C1 segment of cervical spinal cord (tissue), 14 donors: ENCODE results near the gene DOCK10.
A peak's percentile ranks its signal among the peaks of the same experiment; 100 is the strongest.
"Not testable (repeated sequence)": the region's sequence is repeated elsewhere in the genome, so short reads cannot be mapped to it uniquely, and the experiment has no call there.

Experiments used
- DNase-seq, 14 donors: peaks; one replicate each; lab custom pipeline; 2025; lab: John Stamatoyannopoulos, UW

The DOCK10 gene

DNA sequence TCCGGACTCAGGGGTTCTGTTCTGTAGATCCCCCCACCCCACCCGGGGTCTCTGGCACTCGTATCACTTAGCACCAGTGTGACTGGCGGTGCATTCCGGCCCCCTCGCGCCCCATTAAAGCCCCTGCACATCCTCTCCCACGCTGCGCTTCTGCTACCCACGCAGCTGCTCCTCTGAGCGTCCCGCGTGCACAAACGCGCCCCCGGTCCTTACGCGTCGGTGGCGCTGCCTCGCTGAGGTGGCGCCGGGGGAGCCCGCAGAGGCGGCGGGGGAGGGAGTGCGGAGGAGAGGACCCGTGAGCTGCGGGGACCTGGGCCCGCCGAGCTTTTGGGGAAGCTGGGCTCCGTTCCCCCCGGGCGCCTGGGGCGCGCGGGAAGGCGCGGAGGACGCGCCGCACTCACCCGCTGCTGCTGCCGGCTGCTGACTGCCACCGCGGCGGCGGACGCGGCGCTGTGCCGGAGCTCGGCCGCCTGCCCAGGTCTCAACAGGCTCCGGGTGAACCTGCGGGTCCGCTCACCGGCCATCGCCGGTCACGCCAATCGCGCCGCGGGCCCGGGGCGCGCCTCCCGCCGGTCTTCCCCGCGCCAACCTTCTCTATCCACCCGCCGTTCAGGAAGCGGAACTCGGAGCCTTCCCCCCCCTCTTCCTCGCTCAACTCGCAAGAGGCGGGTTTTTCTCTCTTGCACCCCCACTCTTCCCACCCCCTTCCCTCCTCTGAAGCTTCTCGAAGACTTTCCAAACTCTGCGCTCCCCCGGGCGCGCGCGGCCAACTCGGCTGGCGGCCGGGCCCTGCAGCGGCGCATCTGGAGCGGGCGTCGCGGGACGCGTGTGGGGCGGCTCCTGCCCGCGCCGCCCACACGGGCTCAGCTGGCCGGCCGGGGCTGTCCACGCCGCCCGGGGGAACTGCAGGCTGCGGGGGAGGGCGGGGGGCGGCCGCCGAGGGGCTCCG lies at the start of gene DOCK10:
Gene DOCK10, minus strand, starts transcription at position 618 of the 949 bp plus-strand sequence. Its CDS starts 94 bp downstream, at position 524.
- DNase-seq: peak in 9 of 14 donors; percentile 31 to 75 (median 69)

DNA sequence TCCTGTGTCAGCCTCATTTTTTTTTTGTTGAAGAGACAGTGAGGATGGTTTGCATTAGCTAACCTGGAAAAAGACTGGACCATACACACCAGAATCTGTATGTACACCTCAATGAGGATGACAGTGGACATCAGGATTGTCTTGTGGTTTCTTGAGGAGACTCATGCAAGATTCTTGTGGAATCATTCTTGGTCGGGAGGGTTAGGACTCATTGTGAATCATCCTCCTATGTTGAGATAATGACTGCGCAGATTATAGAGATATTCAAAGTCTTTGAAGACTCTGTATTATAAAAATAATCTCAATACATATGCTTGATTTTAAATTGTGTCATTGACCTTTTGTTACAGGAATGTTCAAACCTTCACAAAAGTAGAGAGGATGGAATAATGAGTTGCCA lies 49.1 kb upstream of the DOCK10 start:
- no peak for DNase-seq

DNA sequence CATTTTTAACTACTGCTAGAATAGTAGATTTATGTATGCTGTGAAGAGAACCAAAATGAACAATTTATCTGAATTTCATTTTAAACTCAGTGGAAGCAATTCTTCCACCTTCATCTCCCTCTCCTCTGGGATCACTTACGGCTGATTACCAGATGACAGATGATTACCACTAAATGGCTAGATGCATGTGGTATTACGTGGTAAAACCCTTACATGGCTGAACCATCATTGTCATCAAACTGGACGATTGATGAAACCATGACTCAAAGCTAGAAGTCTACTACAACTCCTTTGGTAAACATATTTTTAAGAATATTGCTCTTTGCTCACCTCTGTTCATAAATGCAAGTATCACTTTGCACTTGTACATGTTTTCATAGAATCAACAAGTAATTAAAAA lies 48.5 kb upstream of the DOCK10 start:
- DNase-seq: no peak

DNA sequence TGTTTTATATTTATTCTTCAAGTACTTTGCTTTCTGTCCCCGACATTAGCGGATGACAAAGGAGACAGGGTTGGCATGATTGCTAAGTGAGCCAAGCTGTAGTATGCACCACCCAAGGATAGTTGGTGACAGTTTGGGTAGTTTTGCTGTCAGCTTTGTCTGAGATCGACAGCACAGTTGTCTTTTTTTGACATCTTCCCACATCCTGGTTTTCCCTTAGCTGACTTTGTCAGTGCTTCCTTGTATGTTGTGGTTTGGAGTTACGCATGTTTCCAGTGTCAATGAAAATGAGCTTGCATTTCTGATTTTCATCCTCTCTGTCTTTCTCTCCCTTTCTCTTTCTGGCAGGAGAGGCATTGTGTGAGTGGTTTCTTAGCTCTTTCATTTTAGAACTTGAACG lies 44.6 kb upstream of the DOCK10 start:
- no peak for DNase-seq

DNA sequence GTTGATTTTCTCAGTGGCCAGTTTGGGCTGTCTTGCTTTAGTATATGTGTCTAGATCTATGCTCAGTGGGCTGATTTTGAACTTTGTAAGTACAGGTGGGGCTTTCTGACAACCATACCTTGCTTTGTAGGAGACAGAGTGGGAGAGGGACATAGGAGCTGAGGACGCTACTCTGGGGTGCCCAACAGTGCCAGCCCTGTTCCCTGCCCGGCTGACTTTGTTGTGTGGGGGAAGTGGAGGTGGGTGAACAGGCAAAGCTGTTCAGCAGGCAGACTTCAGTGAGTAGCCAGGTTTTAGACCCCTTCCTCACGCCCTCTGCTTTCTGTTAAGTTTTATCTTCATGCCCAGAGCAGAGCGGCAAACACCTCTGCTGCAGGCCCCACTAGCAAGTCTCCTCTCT lies 44.2 kb upstream of the DOCK10 start:
- DNase-seq: no peak

DNA sequence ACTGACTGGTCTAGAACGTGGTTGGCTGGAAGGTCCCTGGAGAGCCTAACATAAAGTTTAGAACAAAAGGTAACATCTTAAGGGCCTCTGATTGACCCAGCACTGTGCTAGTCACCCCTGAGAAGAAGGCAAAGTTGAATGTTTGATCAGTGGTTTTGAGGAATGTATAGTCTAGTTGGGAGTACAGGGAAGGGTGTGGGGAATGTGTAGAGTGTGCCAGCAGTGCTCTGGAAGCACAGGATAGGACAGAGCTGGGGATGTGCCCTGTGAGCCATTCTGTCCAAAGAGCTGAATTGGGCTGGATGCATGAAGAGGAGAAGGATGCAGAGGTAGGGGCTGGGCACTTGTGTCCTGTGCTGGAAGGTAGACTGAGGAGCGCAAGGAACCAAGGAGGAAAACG lies 41.0 kb upstream of the DOCK10 start:
- DNase-seq: no peak

DNA sequence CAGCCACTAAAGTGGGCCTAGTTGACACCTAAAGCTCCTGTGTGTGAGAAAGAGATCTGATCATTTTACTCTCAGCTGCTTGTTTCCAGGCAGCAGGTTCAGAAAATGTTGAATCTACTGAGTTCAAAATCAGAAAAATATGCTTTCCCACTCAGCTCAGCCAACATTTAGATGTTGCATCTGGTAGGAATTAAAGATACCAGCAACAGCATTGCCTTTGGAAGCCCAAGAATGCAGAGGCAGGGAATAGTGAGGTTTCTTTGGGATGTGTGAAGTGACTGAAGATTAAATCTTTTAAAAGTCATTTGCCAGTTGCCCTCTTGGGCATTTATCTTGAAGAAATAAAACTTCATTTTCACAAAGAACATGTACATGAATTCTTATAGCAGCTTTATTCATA lies 33.9 kb upstream of the DOCK10 start:
- DNase-seq: no peak

DNA sequence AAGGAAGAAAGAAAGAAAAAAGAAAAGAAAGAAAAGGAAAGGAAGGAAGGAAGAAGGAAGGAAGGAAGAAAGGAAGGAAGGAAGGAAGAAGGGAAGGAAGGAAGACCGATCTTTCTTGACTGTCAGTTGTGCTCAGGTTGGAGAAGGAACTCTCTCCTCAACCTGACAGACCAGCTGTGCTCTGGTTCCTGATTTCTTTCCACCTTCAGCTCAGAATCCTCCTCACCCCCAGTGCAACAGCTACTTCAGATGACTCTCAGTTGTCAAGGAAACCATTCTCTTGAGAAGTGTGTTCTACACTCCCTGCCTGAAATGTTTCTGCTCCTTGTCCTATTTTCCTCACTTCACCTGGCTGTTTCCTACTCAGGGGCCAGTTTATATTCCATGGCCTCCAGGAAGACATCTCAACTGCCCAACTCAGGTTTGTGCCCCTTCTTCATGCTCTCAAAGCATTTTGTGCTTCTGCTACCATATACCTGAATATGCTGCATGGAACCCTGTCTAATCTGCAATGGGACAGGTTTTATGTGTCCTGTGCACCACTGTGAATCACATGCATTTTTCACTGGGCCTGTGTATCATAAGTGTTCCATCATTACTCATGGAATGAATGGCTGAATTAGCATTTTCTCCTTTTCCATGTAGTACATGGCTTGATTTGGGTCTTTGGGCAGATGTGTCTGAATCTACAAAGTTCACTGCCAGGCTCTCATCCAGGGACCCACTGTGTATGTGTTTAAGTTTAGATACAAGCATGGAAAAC lies 32.8 kb upstream of the DOCK10 start:
- DNase-seq: no peak

DNA sequence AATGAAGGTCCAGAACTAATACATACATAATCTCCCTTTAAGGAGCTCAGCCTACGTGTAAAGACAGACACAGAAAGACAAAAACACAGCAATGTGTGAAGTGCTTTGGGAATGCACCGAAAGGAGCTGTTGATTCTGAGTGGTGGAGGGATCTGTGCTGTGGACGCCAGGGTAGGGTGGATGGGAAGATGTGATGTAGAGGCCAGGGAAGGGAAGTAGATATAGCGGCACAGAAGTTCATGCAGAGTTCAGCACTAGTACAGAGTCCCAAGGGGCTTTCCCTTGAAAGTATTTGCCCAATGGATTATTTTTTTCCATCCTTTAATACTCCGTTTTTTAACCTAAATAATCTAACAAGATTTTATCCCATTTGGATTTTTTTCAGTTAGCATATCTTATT lies 32.1 kb upstream of the DOCK10 start:
- DNase-seq: no peak

DNA sequence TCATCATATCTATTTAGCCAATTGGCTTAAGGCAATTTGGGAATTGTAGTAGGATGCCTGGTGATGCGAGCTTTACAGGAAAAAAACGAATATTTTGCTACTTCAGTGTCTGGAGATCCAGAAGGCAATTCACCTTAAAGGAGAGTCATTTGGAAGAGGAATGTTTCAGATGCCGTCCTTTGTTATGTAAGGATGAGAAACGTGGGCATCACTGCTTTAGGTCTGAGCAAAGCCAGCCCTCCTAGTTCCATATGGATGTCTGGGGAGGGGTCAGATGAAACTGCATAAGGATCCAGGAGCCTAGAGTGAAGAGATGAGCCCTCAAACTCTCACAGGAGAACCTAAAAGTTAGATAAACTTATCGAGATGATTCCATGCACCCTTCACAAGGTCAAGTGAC lies 30.9 kb upstream of the DOCK10 start:
- DNase-seq: no peak

DNA sequence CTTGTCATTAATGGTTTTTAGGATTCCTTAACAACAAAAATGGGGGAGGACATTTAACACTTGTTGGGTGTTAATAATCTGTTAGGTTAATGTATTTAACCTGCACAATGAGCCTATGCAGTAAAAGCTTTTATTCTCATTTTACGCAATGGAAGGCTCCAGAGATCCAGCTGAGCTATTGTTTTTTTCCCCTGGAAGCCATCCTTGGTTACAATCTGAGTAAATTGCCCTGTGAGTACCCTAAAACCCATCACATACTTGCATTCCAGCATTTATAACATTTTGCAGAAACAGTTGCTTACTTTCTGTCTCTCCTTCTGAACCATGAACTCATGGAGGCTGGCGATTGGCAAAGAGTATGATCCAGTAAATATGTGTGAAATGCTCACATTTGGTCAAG lies 30.2 kb upstream of the DOCK10 start:
- no peak for DNase-seq

DNA sequence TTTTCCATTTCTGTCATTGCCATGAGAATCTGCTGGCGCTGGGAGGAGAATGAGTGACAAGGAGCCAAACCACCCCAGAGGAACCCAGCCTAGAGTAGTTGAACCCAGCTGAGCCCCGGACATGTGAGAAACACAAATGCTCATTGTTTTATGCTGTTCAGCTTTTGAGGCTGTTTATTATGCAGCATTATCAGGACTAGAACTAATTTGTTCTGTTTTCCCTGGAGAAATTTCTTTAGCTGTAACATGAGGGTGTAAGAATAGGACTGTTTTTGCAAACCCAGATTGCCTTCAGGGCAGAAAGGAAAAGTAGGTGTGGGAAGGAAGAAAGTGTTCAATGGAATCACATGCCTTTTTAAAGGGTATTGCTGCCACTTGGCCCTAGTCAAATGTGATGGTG lies 28.5 kb upstream of the DOCK10 start:
- peak in 10 of 14 donors; percentile 6 to 67 (median 41) for DNase-seq

DNA sequence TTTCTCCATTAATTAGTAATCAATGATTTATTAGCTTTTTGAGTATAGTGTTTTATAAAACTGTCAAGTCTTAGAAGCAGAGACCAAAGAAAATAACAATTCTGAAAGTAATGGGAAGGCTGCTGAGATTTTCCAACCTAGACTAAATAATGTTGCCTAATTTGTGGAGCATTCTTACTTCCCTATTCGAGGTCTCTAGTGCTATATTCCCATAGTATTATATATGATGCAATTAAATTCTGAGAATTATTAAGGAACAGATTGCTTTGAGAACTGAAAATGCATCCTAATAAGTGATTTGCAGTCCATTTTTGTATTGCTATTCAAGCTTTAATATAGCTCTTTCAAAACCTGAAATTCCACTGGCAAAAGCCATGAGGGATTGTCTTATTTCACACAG lies 27.7 kb upstream of the DOCK10 start:
- DNase-seq: no peak

DNA sequence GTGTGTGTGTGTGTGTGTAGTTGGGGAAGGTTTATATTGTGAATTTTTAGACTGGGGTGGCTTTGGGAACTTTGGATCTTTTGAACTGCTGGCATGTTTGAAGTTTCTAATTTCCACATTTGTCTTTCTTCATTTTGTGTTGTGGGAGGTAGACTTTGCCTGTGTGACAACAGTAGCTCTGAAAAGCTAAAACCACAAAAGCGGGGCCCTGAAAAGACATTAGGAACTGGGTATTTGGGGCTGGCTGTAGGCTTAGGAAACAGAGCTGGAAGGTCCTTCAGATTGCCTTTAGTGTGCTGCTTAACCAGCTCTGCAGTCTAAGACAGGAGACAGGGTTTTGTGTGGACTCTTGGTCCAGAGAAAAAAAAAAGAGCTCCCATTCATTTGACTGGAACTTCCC lies 27.2 kb upstream of the DOCK10 start:
- no peak for DNase-seq

DNA sequence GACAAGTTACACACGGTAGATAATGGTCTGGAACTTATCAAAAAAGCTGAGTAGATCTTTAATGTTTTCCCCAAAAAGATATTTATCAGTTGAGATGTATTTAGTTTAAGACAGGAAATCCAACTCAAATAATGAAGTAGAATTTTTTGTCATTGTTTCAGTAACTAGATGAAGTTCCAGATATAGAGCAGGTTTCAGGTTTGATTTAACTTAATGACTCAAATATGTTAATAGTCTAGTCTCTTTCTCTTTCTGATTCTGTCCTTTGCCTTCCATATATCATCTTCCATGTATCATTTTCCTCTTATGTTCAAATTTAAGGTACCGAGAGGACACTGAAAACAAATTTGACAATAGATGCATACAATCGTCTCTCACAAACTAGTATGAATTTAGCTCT lies 23.6 kb upstream of the DOCK10 start:
- DNase-seq: no peak

DNA sequence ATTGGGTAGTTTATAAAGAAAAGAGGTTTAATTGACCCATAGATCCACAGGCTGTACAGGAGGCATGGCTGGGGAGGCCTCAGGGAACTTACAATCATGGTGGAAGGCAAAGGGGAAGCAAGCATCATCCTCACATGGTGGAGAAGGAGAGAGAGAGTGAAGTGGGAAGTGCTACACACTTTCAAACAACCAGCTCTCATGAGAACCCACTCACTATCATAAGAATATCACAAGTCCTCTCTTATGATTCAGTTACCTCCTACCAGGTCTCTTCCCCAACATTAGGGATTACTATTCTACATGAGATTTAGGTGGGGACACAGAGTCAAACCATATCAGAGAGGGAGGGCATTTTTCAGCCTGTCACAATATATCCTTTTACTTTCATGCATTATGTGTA lies 22.7 kb upstream of the DOCK10 start:
- DNase-seq: no peak

DNA sequence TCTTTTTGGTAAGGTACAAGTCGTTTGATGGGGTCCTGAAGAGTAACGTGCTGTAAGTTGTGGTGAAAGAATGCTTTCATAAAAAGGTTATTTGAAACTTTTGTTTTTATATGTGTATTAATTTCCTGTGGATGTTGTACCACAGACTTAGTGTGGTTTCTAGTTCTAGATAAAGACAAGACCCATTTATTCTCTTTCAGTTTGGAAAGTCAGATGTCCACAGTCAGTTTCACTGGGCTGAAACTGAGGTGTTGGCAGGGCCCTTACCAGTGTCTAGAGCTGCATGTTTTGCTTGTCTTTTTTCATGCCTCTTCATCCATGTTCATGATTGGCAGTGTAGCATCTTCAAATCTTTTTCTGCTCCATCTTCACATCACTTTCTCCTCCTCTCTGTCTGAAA lies 22.1 kb upstream of the DOCK10 start:
- no peak for DNase-seq

DNA sequence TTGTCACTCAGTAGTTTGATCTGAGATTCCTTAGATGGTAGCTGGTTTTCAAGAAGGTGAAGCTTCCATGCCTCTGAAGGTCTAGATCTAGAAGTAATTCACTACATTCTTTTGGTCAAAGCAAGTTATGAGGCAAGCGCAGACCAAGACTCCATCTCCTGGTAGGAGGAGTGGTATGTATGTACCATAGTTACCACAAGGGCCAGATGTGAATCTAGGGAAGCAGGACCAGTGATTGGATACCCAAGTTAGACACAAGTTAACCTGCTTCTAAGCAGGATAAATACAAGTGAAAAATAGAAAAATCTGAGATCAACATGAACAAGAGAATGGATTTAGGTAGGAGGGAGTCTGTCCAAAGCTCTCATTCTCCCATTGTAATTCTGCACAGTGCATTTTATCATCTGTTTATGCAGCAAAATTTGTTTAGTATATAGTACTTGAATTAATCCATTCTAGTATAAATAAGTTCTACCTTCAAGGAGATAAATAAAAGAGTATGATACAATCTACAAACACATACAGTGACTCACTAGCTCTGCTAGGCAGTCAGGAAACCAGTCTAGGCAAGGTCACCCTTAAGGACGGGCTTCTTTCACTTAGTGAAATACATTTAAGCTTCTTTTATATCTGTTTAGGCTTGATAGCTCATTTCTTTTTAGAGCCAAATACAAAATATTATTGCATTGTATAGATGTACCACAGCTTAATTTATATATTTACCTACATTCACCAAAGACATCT lies 14.2 kb upstream of the DOCK10 start:
- no peak for DNase-seq

DNA sequence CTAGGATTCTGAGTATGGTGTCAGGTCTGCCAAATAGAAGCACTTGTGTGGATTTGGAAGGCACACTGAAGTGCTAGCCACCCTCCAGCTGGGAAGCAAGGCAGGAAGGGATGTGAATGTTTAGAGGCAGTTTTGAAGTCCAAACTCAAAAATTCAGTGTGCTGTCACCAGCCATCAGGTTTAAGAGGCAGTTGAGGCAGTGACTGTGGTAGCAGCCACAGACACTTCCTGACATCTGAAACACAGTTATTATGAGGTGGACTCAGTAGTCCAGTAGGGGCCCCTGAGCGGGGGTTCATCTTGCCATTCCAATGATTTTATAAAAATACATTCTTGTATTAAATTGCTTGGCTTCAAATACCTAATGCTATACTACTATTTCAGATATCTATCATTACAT lies 13.4 kb upstream of the DOCK10 start:
- no peak for DNase-seq

DNA sequence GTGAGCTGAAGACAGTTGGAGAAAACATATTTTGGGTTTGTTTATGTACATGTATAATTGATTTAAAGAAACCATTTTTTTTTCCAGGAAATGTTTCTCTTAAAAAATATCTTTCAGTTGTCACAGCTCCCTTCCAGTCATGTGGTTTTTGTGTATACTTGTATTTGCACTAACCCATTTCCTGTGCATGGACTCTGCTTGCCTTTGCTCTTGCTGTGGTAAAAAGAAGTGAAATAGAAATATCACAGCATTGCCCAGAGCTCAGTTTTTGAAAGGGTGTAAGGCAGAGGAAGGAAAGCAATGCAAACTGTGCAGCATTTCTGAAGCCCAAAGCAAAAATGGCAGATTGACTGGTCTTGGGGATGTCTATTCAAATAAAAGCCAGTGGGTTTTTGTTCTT lies 10.4 kb upstream of the DOCK10 start:
- no peak for DNase-seq

DNA sequence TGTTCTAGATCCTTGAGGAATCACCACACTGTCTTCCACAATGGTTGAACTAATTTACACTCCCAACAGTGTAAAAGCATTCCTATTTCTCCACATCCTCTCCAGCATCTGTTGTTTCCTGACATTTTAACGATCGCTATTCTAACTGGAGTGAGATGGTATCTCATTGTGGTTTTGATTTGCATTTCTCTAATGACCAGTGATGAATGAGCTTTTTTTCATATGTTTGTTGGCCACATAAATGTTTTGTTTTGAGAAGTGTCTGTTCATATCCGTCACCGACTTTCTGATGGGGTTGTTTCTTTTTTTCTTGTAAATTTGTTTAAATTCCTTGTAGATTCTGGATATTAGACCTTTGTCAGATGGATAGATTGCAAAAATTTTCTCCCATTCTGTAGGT lies 5.2 kb upstream of the DOCK10 start:
- DNase-seq: not testable (repeated sequence)

DNA sequence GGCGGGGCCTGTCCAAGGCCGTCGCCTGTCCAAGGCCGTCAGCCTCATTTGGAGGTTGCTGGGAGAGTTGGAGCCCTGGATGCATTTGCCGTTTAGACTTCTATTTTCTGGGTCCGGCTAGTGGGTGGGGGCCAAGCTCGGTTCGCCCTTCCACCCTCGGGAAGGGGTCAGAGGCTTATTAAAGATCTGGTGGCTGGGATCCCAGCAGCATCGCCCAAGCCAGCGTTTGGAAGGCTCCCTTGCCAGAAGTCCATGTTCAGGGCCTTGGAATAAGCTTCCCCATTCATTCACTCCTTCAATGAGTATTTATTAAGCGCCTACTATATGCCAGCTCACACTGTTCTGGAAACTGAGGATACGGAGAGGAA lies 516 bp upstream of the DOCK10 start:
- peak in 3 of 14 donors; percentile 65 to 69 (median 65) for DNase-seq
